Measurements from ENCODE around the gene SELENON. TPM values are rescaled to one million over a fixed set of nuclear protein-coding genes. Genes with fewer than 3 reads are reported as not detected.

Gene SELENON
- total and polyA plus RNA-seq, 2 of the 8 experiments (the other 6 are each of a cell fraction or from before 2014, with no cell fraction given): 43.0 to 77.6 TPM

DNA sequence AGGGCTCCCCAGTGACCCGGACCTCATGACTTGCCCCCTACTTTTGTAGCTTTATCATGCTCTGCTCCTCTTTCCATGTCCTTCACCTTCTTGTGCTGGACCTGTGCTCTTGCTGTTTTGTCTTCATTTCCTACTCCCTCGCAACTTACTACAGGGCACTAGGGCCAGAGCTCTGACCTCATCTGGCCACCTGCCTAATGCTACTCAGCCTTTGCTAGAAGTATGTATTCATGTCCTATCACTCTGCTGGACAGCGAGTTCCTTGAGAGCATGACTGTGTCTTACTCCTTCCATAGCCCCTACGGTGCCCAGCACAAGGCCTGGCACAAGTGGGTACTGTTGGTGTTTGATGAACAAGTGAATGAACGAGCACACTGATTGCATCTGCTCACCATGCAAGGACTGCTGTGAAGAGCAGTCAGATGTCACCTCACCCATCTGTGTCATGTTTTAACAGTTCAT, 21.7 kb downstream of the SELENON start:
- no peak overlapping the region for H4K8ac ChIP-seq (ENCODE audit: extremely low read depth, insufficient read depth, low read length)
- no peak overlapping the region for H3K23ac ChIP-seq (ENCODE audit: insufficient read length)
- H4K5ac ChIP-seq (ENCODE audit: insufficient read length, low read depth, low read length): no peak overlapping the region
- WGBS, 2 experiments (ENCODE audit: extremely low coverage in 1 of 2, insufficient coverage in 1 of 2, insufficient read length in 1 of 2, insufficient replicate concordance in 2 of 2, low coverage in 1 of 2, low lambda C conversion rate in 2 of 2, missing lambda C conversion rate in 1 of 2): 86% methylated on average over 5 of the region's 5 CpGs; no CpG with 5 or more reads in 1 of the 2 experiments
- H3K56ac ChIP-seq (replicated peaks; ENCODE audit: insufficient read length, low read depth, low read length): no peak overlapping the region
- H2BK20ac ChIP-seq (ENCODE audit: low read length): no peak overlapping the region
- H3K14ac ChIP-seq (ENCODE audit: insufficient read length): no peak overlapping the region
- CTCF ChIA-PET (ENCODE audit: partially characterized antibody): interaction anchor here (0.6 to 2.7 kb wide), 9 partner anchors 10 to 768 kb away, joined by 3 to 11 read pairs (median 3); partner anchors contain the start of gene PAFAH2
- FAIRE-seq (no peak), DNase-seq (ENCODE audit: low read depth in 1 of 2, low spot score in 2 of 2) (no peak)
- peaks cover 12 to 25% (median 15%) of the 10 kb centered on the region in 4 experiments for H3K4me1 ChIP-seq (replicated peaks in 1 of 4; ENCODE audit: control insufficient read depth in 3 of 4, insufficient read depth in 4 of 4, low read length in 3 of 4)
- peaks cover 8% of the 10 kb centered on the region; the same call in 1 of the 2 replicates for H3K79me1 ChIP-seq (ENCODE audit: low read depth, low read length)
- H2AFZ ChIP-seq (ENCODE audit: low read length): no peak overlapping the region
- no peak overlapping the region for H2BK15ac ChIP-seq (ENCODE audit: low read length)
- H3K9me3 ChIP-seq (ENCODE audit: insufficient read depth in 2 of 2, low read depth in 1 of 2, low read length in 1 of 2): no peaks in the 10 kb centered on the region
- peaks cover 12% of the 10 kb centered on the region for H3K23me2 ChIP-seq (ENCODE audit: low read depth, low read length)
- H3K27ac ChIP-seq (ENCODE audit: low read depth, low read length): no peak overlapping the region
- no peak overlapping the region for H2BK120ac ChIP-seq (replicated peaks; ENCODE audit: low read depth, low read length)
- peaks cover 0 to 3% of the 10 kb centered on the region in 2 experiments; a peak in 1 of 4 replicates for H3K79me2 ChIP-seq (ENCODE audit: control insufficient read depth in 1 of 2, insufficient read depth in 2 of 2, low read length in 2 of 2)
- TF ChIP-seq KDM4A (IDR thresholded peaks at IDR 0.05; ENCODE audit: low read depth, low read length, severe bottlenecking) (no peak), KDM1A (IDR thresholded peaks at IDR 0.05; ENCODE audit: borderline replicate concordance, low read length) (no peak), ATF2 (IDR thresholded peaks at IDR 0.05; ENCODE audit: low read length) (no peak), POLR2A (IDR thresholded peaks at IDR 0.05; ENCODE audit: control extremely low read depth in 1 of 2, low read depth in 2 of 2, low read length in 2 of 2) (peak in 1 of 2 experiments; percentile 42; a peak in 1 of 3 replicates)
- TF ChIP-seq, protein P1, sequence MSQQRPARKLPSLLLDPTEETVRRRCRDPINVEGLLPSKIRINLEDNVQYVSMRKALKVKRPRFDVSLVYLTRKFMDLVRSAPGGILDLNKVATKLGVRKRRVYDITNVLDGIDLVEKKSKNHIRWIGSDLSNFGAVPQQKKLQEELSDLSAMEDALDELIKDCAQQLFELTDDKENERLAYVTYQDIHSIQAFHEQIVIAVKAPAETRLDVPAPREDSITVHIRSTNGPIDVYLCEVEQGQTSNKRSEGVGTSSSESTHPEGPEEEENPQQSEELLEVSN (IDR thresholded peaks at IDR 0.05): no peak
- POLR2A ChIA-PET (ENCODE audit: partially characterized antibody): interaction anchor here (1.1 to 5.5 kb wide), 7 partner anchors 12 to 208 kb away, joined by 3 to 32 read pairs (median 3); partner anchors contain the start of gene PAQR7
- no peak overlapping the region for H4K91ac ChIP-seq (replicated peaks; ENCODE audit: insufficient read length, low read length)
- H3K27me3 ChIP-seq (replicated peaks in 1 of 4; ENCODE audit: control insufficient read depth in 3 of 4, extremely low read depth in 1 of 4, insufficient read depth in 3 of 4, low read length in 3 of 4): peaks cover 0 to 6% (median 2%) of the 10 kb centered on the region in 4 experiments; a peak in 4 of 7 replicates
- peak overlapping the region; percentile 90 to 93; a peak in 2 of 4 replicates for H3K4me2 ChIP-seq (ENCODE audit: insufficient read depth in 1 of 2, low read depth in 2 of 2, low read length in 2 of 2)
- no peak overlapping the region for H3K18ac ChIP-seq (ENCODE audit: extremely low read depth, low read length)
- H4K20me1 ChIP-seq (replicated peaks in 1 of 2; ENCODE audit: control insufficient read depth in 1 of 2, insufficient read depth in 2 of 2, low read length in 2 of 2): peaks cover 11 to 13% of the 10 kb centered on the region in 2 experiments
- no peak overlapping the region for H2BK5ac ChIP-seq (ENCODE audit: low read depth, low read length)
- no peak overlapping the region for H3K4ac ChIP-seq (replicated peaks; ENCODE audit: insufficient read length, low read depth, low read length)
- H3K4me3 ChIP-seq (ENCODE audit: extremely low read depth in 1 of 4, insufficient read depth in 2 of 4, low read depth in 3 of 4, low read length in 4 of 4): peak overlapping the region in 2 of 4 experiments; percentile 75 to 80; a peak in 2 of 8 replicates
- H3K36me3 ChIP-seq (ENCODE audit: control insufficient read depth in 2 of 4, insufficient read depth in 4 of 4, low read length in 3 of 4): no peaks in the 10 kb centered on the region
- no peak overlapping the region for H2AK5ac ChIP-seq (ENCODE audit: low read depth, low read length)
- no peak overlapping the region for H3K9ac ChIP-seq (replicated peaks in 1 of 4; ENCODE audit: extremely low read depth in 1 of 4, low read depth in 3 of 4, low read length in 3 of 4)
- no peak overlapping the region for H2BK12ac ChIP-seq (ENCODE audit: low read depth, low read length)

Measured in H1 (cell line).